ENCODE measurements around the gene LOXHD1.

The LOXHD1 gene

DNA sequence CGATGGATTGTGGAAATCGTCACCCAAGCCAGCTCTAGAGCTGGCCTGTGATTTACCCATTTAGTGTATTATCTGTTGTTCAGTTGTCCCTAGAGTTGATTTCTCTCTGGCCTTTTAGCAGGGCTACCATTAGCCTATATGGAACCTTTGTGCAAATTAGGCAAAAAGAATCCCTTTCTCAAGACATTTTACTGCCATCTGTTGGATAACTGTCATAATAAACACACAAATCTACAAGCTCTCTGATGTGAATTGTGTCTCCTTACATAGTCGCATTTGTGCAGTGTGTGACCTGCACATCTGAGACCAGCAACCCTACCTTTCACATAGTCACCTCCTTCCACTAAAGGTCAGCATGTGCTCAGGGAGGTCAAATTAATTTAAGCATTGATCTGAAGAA is 34.0 kb downstream of the LOXHD1 start:
- no peaks in the 10 kb centered on the region for H3K36me3 ChIP-seq (ENCODE audit: control insufficient read depth in 2 of 2, insufficient read depth in 1 of 2, low read length in 2 of 2)
- H3K9me3 ChIP-seq (ENCODE audit: control insufficient read depth, insufficient read depth, low read depth, low read length): no peaks in the 10 kb centered on the region
- POLR2A ChIA-PET: interaction anchor here (0.6 to 1.0 kb wide), 2 partner anchors 378 to 450 kb away, joined by 4 to 5 read pairs; a partner anchor contains a TSS
- CTCF ChIA-PET: interaction anchor here (0.5 to 4.7 kb wide), 21 partner anchors 9 to 509 kb away, joined by 3 to 62 read pairs (median 4); partner anchors contain the start of gene LOXHD1
- TF ChIP-seq ZEB2 (tag by site-specific recombination; IDR thresholded peaks at IDR 0.05) (no peak), KLF9 (tag by site-specific recombination; IDR thresholded peaks at IDR 0.05; ENCODE audit: low read depth) (no peak), ZNF654 (tag by site-specific recombination; IDR thresholded peaks at IDR 0.05; ENCODE audit: low read depth) (peak; percentile 42), ZBTB21 (tag by site-specific recombination; IDR thresholded peaks at IDR 0.05) (no peak)
- TF ChIP-seq, protein P1, sequence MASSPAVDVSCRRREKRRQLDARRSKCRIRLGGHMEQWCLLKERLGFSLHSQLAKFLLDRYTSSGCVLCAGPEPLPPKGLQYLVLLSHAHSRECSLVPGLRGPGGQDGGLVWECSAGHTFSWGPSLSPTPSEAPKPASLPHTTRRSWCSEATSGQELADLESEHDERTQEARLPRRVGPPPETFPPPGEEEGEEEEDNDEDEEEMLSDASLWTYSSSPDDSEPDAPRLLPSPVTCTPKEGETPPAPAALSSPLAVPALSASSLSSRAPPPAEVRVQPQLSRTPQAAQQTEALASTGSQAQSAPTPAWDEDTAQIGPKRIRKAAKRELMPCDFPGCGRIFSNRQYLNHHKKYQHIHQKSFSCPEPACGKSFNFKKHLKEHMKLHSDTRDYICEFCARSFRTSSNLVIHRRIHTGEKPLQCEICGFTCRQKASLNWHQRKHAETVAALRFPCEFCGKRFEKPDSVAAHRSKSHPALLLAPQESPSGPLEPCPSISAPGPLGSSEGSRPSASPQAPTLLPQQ (tag by site-specific recombination; IDR thresholded peaks at IDR 0.05): no peak
- H3K27ac ChIP-seq (ENCODE audit: extremely low read depth, low read depth, low read length): no peak overlapping the region
- H3K4me3 ChIP-seq (ENCODE audit: low read depth, low read length): no peak overlapping the region
- H3K4me1 ChIP-seq (ENCODE audit: control insufficient read depth, insufficient read depth, low read length): no peaks in the 10 kb centered on the region

DNA sequence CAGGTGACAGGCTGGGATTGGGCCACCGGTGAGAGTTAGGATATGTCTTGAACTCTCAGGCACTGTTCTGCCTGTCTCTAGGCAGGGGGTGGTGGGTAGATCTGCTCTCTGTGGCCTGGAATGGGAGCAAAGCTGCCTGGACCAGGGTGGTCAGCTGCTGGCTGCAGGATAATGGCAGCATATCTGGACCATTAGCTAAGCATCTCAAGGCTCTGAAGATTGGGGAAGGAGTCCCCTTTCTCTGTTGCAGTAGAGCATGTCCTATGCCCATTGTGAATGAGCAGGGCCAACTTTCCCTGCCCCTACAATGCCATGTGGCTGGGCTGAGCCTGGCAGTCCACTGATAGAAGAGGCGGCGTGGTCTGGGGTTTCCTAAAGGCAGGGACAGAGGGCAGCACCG is 34.6 kb downstream of the LOXHD1 start:
- H3K36me3 ChIP-seq (ENCODE audit: control insufficient read depth in 2 of 2, insufficient read depth in 1 of 2, low read length in 2 of 2): no peaks in the 10 kb centered on the region
- no peaks in the 10 kb centered on the region for H3K4me1 ChIP-seq (ENCODE audit: control insufficient read depth, insufficient read depth, low read length)
- POLR2A ChIA-PET: interaction anchor here (0.6 to 1.0 kb wide), 2 partner anchors 377 to 449 kb away, joined by 4 to 5 read pairs; a partner anchor contains a TSS
- H3K27ac ChIP-seq (ENCODE audit: extremely low read depth, low read depth, low read length): no peak overlapping the region
- no peak overlapping the region for H3K4me3 ChIP-seq (ENCODE audit: low read depth, low read length)
- H3K9me3 ChIP-seq (ENCODE audit: control insufficient read depth, insufficient read depth, low read depth, low read length): no peaks in the 10 kb centered on the region
- no peak for TF ChIP-seq KLF8 (tag by site-specific recombination; IDR thresholded peaks at IDR 0.05)
- TF ChIP-seq ZNF37A (tag by site-specific recombination; IDR thresholded peaks at IDR 0.05): no peak
- no peak for TF ChIP-seq ZNF830 (tag by site-specific recombination; IDR thresholded peaks at IDR 0.05; ENCODE audit: low read depth)
- no peak for TF ChIP-seq ZNF600 (tag by site-specific recombination; IDR thresholded peaks at IDR 0.05)
- TF ChIP-seq ZNF311 (tag by site-specific recombination; IDR thresholded peaks at IDR 0.05; ENCODE audit: borderline replicate concordance): no peak
- no peak for TF ChIP-seq ZNF214 (tag by site-specific recombination; IDR thresholded peaks at IDR 0.05; ENCODE audit: borderline replicate concordance)
- TF ChIP-seq, protein P2, sequence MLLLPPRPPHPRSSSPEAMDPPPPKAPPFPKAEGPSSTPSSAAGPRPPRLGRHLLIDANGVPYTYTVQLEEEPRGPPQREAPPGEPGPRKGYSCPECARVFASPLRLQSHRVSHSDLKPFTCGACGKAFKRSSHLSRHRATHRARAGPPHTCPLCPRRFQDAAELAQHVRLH (tag by site-specific recombination; IDR thresholded peaks at IDR 0.05): no peak
- TF ChIP-seq ZNF510 (tag by site-specific recombination; IDR thresholded peaks at IDR 0.05; ENCODE audit: insufficient replicate concordance): no peak
- TF ChIP-seq, protein P3, sequence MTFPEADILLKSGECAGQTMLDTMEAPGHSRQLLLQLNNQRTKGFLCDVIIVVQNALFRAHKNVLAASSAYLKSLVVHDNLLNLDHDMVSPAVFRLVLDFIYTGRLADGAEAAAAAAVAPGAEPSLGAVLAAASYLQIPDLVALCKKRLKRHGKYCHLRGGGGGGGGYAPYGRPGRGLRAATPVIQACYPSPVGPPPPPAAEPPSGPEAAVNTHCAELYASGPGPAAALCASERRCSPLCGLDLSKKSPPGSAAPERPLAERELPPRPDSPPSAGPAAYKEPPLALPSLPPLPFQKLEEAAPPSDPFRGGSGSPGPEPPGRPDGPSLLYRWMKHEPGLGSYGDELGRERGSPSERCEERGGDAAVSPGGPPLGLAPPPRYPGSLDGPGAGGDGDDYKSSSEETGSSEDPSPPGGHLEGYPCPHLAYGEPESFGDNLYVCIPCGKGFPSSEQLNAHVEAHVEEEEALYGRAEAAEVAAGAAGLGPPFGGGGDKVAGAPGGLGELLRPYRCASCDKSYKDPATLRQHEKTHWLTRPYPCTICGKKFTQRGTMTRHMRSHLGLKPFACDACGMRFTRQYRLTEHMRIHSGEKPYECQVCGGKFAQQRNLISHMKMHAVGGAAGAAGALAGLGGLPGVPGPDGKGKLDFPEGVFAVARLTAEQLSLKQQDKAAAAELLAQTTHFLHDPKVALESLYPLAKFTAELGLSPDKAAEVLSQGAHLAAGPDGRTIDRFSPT (tag by site-specific recombination; IDR thresholded peaks at IDR 0.05): no peak
- TF ChIP-seq MYNN (tag by site-specific recombination; IDR thresholded peaks at IDR 0.05; ENCODE audit: borderline replicate concordance): no peak
- TF ChIP-seq ZNF146 (tag by site-specific recombination; IDR thresholded peaks at IDR 0.05): no peak
- no peak for TF ChIP-seq ZEB2 (tag by site-specific recombination; IDR thresholded peaks at IDR 0.05)
- no peak for TF ChIP-seq ZNF354C (tag by site-specific recombination; IDR thresholded peaks at IDR 0.05; ENCODE audit: borderline replicate concordance, low read depth)
- TF ChIP-seq, protein P4, sequence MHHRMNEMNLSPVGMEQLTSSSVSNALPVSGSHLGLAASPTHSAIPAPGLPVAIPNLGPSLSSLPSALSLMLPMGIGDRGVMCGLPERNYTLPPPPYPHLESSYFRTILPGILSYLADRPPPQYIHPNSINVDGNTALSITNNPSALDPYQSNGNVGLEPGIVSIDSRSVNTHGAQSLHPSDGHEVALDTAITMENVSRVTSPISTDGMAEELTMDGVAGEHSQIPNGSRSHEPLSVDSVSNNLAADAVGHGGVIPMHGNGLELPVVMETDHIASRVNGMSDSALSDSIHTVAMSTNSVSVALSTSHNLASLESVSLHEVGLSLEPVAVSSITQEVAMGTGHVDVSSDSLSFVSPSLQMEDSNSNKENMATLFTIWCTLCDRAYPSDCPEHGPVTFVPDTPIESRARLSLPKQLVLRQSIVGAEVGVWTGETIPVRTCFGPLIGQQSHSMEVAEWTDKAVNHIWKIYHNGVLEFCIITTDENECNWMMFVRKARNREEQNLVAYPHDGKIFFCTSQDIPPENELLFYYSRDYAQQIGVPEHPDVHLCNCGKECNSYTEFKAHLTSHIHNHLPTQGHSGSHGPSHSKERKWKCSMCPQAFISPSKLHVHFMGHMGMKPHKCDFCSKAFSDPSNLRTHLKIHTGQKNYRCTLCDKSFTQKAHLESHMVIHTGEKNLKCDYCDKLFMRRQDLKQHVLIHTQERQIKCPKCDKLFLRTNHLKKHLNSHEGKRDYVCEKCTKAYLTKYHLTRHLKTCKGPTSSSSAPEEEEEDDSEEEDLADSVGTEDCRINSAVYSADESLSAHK (tag by site-specific recombination; IDR thresholded peaks at IDR 0.05): no peak
- no peak for TF ChIP-seq ZNF548 (tag by site-specific recombination; IDR thresholded peaks at IDR 0.05)
- no peak for TF ChIP-seq ZFP37 (tag by site-specific recombination; IDR thresholded peaks at IDR 0.05)
- TF ChIP-seq TCF7L2 (IDR thresholded peaks at IDR 0.05; ENCODE audit: borderline replicate concordance, low read depth, low read length): no peak
- no peak for TF ChIP-seq ZNF184 (tag by site-specific recombination; IDR thresholded peaks at IDR 0.05)
- no peak for TF ChIP-seq SALL2 (tag by site-specific recombination; IDR thresholded peaks at IDR 0.05; ENCODE audit: borderline replicate concordance)
- TF ChIP-seq ZNF112 (tag by site-specific recombination; IDR thresholded peaks at IDR 0.05): no peak
- CTCF ChIA-PET: interaction anchor here (0.5 to 4.7 kb wide), 16 partner anchors 9 to 509 kb away, joined by 3 to 62 read pairs (median 4); partner anchors contain the start of gene LOXHD1

All from HEK293 (cell line).